Osteocyte (in vitro differentiated cells): ENCODE measurements around the gene VSX1. TPM values are rescaled to one million over a fixed set of nuclear protein-coding genes. Genes with fewer than 3 reads are reported as not detected.

ENCODE experiments used
- DNase-seq: peaks from one replicate; pipeline ENCODE4 v3.0.0; 2021; ENCODE audit warnings: mixed read lengths; ENCODE audit not compliant: unreplicated experiment; ENCODE audit errors: extremely low spot score
- H3K27ac Mint-ChIP-seq: one replicate; pipeline ENCODE4 v1.8.0; 2021; ENCODE audit warnings: mild to moderate bottlenecking, mixed read lengths; ENCODE audit not compliant: unreplicated experiment
- H3K27me3 Mint-ChIP-seq: one replicate; pipeline ENCODE4 v1.8.0; 2021; ENCODE audit warnings: mixed read lengths; ENCODE audit not compliant: unreplicated experiment
- H3K36me3 Mint-ChIP-seq: one replicate; pipeline ENCODE4 v1.8.0; 2021; ENCODE audit warnings: mixed read lengths; ENCODE audit not compliant: unreplicated experiment
- H3K4me1 Mint-ChIP-seq: one replicate; pipeline ENCODE4 v1.8.0; 2021; ENCODE audit warnings: mixed read lengths; ENCODE audit not compliant: unreplicated experiment
- H3K4me3 Mint-ChIP-seq: one replicate; pipeline ENCODE4 v1.8.0; 2021; ENCODE audit warnings: mild to moderate bottlenecking, moderate library complexity, mixed read lengths; ENCODE audit not compliant: unreplicated experiment
- H3K9me3 Mint-ChIP-seq: one replicate; pipeline ENCODE4 v1.8.0; 2021; ENCODE audit warnings: mixed read lengths; ENCODE audit not compliant: unreplicated experiment
- CTCF ChIP-seq: fragments of 200-600 bp; sonication (generic); IDR thresholded peaks from 2 replicates; pipeline ENCODE4 v1.5.0; 2021; ENCODE audit warnings: antibody characterized with exemption, mild to moderate bottlenecking, moderate library complexity
- long read RNA-seq: library from polyadenylated mRNA; unstranded; transcript quantifications from one replicate; pipeline ENCODE4 v2.0.0, GENCODE V29; 2021
- total RNA-seq: library from RNA; stranded (reverse); gene quantifications from 2 replicates; pipeline ENCODE4 v1.2.1, GENCODE V29; 2021

Gene VSX1
- not detected in 2 replicates for total RNA-seq
- long read RNA-seq = 0 reads

GRCh38 chr20:25081730-25082497 lies at the start of gene VSX1:
Gene VSX1, minus strand, starts transcription at chr20:25082141. Its CDS starts 45 bp downstream, at chr20:25082096.
- peaks cover 25% of the 10 kb centered on the region for H3K4me1 Mint-ChIP-seq
- DNase-seq = peak; percentile 81
- no peaks in the 10 kb centered on the region for H3K9me3 Mint-ChIP-seq
- H3K27me3 Mint-ChIP-seq = peaks cover 87% of the 10 kb centered on the region
- H3K4me3 Mint-ChIP-seq = peak within 1 kb of the TSS; percentile 54
- no peak for TF ChIP-seq CTCF
- peaks cover 2% of the 10 kb centered on the region for H3K36me3 Mint-ChIP-seq
- H3K27ac Mint-ChIP-seq = no peak within 1 kb of the TSS

GRCh38 chr20:25129908-25130307 lies 48.0 kb upstream of the VSX1 start:
- no peaks in the 10 kb centered on the region for H3K36me3 Mint-ChIP-seq
- DNase-seq = no peak
- H3K27me3 Mint-ChIP-seq = peaks cover 34% of the 10 kb centered on the region
- peaks cover 7% of the 10 kb centered on the region for H3K9me3 Mint-ChIP-seq
- H3K27ac Mint-ChIP-seq = no peak overlapping the region
- H3K4me1 Mint-ChIP-seq = no peaks in the 10 kb centered on the region
- no peak for TF ChIP-seq CTCF
- no peak overlapping the region for H3K4me3 Mint-ChIP-seq

- H3K27ac Mint-ChIP-seq = no peak overlapping the region
- no peaks in the 10 kb centered on the region for H3K36me3 Mint-ChIP-seq
- H3K4me3 Mint-ChIP-seq = no peak overlapping the region
- no peak for TF ChIP-seq CTCF
- H3K9me3 Mint-ChIP-seq = peaks cover 7% of the 10 kb centered on the region
- DNase-seq = no peak
- H3K27me3 Mint-ChIP-seq = peaks cover 35% of the 10 kb centered on the region
- no peaks in the 10 kb centered on the region for H3K4me1 Mint-ChIP-seq
These were observed 47.5 kb upstream of the VSX1 start for GRCh38 chr20:25129428-25129827.

GRCh38 chr20:25128649-25129048 lies 46.7 kb upstream of the VSX1 start:
- H3K36me3 Mint-ChIP-seq = no peaks in the 10 kb centered on the region
- peaks cover 43% of the 10 kb centered on the region for H3K27me3 Mint-ChIP-seq
- no peaks in the 10 kb centered on the region for H3K4me1 Mint-ChIP-seq
- no peak for TF ChIP-seq CTCF
- no peak overlapping the region for H3K27ac Mint-ChIP-seq
- DNase-seq = no peak
- peaks cover 7% of the 10 kb centered on the region for H3K9me3 Mint-ChIP-seq
- H3K4me3 Mint-ChIP-seq = no peak overlapping the region

GRCh38 chr20:25127761-25128537 lies 46.0 kb upstream of the VSX1 start:
- H3K4me3 Mint-ChIP-seq = no peak overlapping the region
- H3K27me3 Mint-ChIP-seq = peaks cover 45% of the 10 kb centered on the region

More at GRCh38 chr20:25127761-25128537, 46.0 kb upstream of the VSX1 start:
- no peak overlapping the region for H3K27ac Mint-ChIP-seq
- no peaks in the 10 kb centered on the region for H3K36me3 Mint-ChIP-seq
- no peaks in the 10 kb centered on the region for H3K4me1 Mint-ChIP-seq
- no peak for TF ChIP-seq CTCF
- H3K9me3 Mint-ChIP-seq = peaks cover 7% of the 10 kb centered on the region
- no peak for DNase-seq
